ENCODE results near the gene ZNF470. TPM values are rescaled to one million over a fixed set of nuclear protein-coding genes. Genes with fewer than 3 reads are reported as not detected.

ZNF470 gene
- total and polyA plus RNA-seq, 2 of the 13 experiments (the other 11 are each of a cell fraction or from before 2014, with no cell fraction given): not detected

GRCh38 chr19:56637976-56638555 is 70.8 kb downstream of the ZNF470 start (continued):
- TF ChIP-seq FOXA3 (CRISPR knock-in tag; IDR thresholded peaks at IDR 0.05): peak; percentile 80
- TF ChIP-seq SAFB2 (CRISPR knock-in tag; IDR thresholded peaks at IDR 0.05; ENCODE audit: borderline replicate concordance, low read depth): peak; percentile 98
- TF ChIP-seq, protein P1, sequence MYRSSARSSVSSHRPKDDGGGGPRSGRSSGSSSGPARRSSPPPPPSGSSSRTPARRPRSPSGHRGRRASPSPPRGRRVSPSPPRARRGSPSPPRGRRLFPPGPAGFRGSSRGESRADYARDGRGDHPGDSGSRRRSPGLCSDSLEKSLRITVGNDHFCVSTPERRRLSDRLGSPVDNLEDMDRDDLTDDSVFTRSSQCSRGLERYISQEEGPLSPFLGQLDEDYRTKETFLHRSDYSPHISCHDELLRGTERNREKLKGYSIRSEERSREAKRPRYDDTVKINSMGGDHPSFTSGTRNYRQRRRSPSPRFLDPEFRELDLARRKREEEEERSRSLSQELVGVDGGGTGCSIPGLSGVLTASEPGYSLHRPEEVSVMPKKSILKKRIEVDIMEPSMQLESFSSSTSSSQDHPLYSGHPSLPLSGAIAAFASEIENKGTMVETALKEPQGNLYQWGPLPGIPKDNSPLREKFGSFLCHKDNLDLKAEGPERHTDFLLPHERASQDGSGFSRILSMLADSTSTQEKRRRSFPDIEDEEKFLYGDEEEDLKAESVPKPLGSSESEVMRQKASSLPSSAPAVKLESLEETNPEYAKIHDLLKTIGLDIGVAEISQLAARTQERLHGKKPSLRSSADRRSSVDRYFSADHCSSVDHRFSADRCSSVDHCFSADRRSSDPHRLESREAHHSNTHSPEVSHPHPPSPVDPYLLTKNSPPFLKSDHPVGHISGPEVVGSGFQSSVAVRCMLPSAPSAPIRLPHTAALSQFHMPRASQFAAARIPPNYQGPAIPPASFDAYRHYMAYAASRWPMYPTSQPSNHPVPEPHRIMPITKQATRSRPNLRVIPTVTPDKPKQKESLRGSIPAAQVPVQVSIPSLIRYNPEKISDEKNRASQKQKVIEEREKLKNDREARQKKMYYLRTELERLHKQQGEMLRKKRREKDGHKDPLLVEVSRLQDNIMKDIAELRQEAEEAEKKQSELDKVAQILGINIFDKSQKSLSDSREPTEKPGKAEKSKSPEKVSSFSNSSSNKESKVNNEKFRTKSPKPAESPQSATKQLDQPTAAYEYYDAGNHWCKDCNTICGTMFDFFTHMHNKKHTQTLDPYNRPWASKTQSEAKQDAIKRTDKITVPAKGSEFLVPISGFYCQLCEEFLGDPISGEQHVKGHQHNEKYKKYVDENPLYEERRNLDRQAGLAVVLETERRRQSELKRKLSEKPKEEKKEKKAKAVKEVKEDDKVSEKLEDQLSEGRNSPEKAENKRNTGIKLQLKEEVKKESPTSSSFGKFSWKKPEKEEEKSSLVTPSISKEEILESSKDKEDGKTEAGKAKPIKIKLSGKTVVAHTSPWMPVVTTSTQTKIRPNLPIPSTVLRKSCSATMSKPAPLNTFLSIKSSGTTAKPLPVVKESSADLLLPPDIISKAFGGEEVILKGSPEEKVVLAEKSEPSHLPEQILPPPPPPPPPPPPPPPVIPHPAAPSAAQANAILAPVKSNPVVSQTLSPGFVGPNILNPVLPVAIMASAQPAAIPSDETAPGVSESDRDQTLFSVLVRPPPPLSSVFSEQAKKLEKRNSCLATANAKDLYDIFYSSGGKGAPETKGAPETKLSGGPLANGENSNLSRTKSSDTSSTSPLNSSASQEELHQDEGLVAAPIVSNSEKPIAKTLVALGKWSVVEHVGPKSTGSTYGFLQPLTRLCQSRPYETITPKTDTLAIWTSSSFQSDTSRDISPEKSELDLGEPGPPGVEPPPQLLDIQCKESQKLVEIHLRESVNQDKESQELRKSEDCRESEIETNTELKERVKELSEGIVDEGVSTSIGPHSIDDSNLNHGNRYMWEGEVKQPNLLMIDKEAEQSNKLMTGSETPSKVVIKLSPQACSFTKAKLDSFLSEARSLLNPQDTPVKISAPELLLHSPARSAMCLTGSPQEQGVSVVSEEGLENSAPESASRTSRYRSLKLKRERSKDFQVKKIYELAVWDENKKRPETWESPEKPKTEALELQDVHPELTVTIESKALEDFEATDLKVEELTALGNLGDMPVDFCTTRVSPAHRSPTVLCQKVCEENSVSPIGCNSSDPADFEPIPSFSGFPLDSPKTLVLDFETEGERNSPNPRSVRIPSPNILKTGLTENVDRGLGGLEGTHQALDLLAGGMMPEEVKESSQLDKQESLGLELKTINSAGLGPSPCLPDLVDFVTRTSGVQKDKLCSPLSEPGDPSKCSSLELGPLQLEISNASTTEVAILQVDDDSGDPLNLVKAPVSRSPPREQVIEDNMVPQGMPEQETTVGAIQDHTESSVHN (CRISPR knock-in tag; IDR thresholded peaks at IDR 0.05): peak; percentile 99
- TF ChIP-seq ZNF292 (CRISPR knock-in tag; IDR thresholded peaks at IDR 0.05; ENCODE audit: borderline replicate concordance, low read depth): peak; percentile 71; the same call in 1 of the 2 replicates
- TF ChIP-seq ZNF550 (CRISPR knock-in tag; IDR thresholded peaks at IDR 0.05; ENCODE audit: borderline replicate concordance): peak; percentile 96; the same call in 1 of the 2 replicates
- no peak for TF ChIP-seq FIP1L1 (IDR thresholded peaks at IDR 0.05; ENCODE audit: borderline replicate concordance, insufficient read depth, low read depth, low read length)
- TF ChIP-seq ZNF138 (CRISPR knock-in tag; IDR thresholded peaks at IDR 0.05; ENCODE audit: low read depth): peak; percentile 100
- TF ChIP-seq ZNF777 (CRISPR knock-in tag; IDR thresholded peaks at IDR 0.05): peak; percentile 96
- peak; percentile 91; the same call in 1 of the 2 replicates for TF ChIP-seq KDM3A (CRISPR knock-in tag; IDR thresholded peaks at IDR 0.05; ENCODE audit: low read depth)
- peak; percentile 94; the same call in 1 of the 2 replicates for TF ChIP-seq MTF2 (CRISPR knock-in tag; IDR thresholded peaks at IDR 0.05; ENCODE audit: borderline replicate concordance)
- TF ChIP-seq PAWR (CRISPR knock-in tag; IDR thresholded peaks at IDR 0.05; ENCODE audit: borderline replicate concordance): peak; percentile 84; the same call in 1 of the 2 replicates
- TF ChIP-seq TEAD2 (CRISPR knock-in tag; IDR thresholded peaks at IDR 0.05): peak; percentile 99
- TF ChIP-seq ZNF850 (CRISPR knock-in tag; conservative IDR thresholded peaks at IDR 0.05): peak; percentile 97
- TF ChIP-seq, protein P2, sequence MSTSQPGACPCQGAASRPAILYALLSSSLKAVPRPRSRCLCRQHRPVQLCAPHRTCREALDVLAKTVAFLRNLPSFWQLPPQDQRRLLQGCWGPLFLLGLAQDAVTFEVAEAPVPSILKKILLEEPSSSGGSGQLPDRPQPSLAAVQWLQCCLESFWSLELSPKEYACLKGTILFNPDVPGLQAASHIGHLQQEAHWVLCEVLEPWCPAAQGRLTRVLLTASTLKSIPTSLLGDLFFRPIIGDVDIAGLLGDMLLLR (CRISPR knock-in tag; IDR thresholded peaks at IDR 0.05): peak; percentile 99
- peak; percentile 99 for TF ChIP-seq SNAPC5 (CRISPR knock-in tag; IDR thresholded peaks at IDR 0.05; ENCODE audit: borderline replicate concordance)
- peak; percentile 100 for TF ChIP-seq ZNF83 (CRISPR knock-in tag; IDR thresholded peaks at IDR 0.05; ENCODE audit: borderline replicate concordance)
- TF ChIP-seq, protein P3, sequence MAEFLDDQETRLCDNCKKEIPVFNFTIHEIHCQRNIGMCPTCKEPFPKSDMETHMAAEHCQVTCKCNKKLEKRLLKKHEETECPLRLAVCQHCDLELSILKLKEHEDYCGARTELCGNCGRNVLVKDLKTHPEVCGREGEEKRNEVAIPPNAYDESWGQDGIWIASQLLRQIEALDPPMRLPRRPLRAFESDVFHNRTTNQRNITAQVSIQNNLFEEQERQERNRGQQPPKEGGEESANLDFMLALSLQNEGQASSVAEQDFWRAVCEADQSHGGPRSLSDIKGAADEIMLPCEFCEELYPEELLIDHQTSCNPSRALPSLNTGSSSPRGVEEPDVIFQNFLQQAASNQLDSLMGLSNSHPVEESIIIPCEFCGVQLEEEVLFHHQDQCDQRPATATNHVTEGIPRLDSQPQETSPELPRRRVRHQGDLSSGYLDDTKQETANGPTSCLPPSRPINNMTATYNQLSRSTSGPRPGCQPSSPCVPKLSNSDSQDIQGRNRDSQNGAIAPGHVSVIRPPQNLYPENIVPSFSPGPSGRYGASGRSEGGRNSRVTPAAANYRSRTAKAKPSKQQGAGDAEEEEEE (CRISPR knock-in tag; IDR thresholded peaks at IDR 0.05; ENCODE audit: borderline replicate concordance): peak; percentile 100
